ENCODE data around the gene MARVELD2.
"Not testable (repeated sequence)": the region's sequence is repeated elsewhere in the genome, so short reads cannot be mapped to it uniquely, and the experiment has no call there.

MARVELD2 gene

GRCh38 chr5:69414885-69415583 is at the start of gene MARVELD2:
Gene MARVELD2 (plus strand): TSS chr5:69415116. CDS start chr5:69419386, 4,270 bp downstream.
- peak; percentile 60 for DNase-seq

DNA sequence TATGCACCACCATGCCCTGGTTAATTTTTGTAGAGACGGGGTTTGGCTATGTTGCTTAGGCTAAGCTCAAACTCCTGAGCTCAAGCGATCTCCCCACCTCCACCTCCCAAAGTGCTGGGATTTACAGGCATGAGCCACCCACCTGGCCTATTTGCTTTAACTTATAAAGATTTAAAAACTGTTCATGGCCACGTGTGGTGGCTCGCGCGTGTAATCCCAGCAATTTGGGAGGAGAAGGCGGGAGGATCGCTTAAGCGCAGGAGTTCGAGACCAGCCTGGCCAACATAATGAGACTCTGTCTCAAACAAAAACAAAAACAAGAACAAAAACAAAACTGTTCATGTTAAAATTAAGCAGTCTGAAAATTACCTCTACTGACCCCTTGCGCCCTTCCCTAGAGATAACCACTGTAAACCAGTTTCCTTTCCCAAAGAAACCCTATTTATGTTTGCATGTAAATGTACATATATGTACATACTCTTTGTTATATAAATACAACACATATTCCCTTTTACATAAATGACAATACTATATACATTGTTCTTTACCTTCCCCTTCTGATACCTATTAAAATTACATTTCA is 47.1 kb upstream of the MARVELD2 start:
- no peak for DNase-seq

DNA sequence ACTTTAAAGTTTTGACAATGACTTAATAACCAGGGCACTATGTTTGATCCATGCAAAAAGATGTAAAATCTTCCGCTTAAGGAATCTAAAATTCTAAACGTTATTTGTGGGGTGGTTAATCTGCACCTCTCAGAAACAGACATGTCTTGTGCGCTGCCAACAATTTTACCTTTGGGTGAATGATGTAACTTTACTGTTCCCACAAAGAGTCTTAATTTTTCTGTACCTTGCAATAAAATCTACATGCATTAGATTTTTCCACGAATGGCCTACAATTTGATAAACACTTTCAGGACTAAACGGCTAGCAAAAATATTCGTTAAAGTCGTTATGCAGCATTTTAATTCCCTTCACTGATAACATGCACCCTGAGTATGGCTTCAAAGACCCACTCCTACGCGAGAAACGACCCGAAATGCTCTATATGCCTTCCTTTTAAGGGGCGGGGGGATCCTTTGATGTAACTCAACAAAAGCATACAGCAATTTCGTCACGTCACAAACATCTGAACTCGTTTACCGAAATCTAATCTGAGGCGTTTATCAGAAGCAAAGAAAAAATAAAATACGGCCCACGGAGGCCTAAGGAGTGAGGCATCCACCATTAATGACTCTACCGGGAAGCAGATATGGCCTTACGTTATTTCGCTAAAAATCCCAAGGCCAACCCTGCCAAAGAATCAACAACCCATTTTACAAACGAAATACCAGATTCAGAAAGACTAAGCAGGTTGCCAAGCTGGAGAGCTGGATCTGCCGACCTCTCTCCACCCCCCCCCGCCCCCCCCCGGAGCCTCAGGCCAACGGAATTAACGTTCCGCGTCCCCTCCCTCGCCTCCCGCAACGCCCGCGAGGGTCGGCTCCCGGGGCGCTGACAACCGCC is 46.2 kb upstream of the MARVELD2 start:
- DNase-seq: peak; percentile 27

DNA sequence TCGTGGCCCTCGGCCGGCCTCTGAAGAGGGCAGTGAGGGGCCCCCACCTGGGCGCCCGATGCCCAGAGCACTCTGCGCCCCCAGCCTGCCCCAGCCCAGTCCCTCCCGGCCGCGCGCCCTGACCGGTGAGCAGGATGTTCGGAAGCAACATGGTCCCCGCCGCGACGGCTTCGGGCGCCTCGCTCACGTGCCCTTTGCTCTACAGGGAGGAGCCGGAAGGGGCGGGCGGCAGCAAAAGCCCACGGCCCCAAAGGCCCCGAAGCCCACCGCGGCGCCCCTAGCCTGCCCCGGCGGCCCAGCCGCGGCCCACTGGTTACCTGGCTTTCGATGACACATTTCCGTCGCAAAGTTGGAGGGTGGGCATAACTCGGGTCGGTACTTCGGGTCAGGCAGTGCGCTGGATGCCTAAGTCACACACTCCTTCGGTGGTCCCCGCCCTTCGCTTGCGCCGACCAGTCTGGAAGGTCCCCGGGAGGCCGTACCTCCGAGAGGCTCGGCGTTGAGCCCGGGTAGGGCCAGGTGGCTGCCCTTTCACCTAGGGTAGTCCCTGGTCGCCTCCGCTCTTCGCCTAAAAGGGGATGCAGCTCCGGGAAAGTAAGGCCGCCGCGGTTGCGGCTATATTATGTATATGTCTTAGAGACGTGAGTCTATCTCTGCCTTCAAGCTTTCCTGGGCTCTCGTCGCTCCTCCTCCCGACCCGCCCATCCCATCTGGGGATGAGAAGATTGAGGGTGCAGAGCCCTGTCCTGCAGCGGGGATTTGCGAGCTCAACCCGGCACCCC is 45.4 kb upstream of the MARVELD2 start, which contains the start of the genes AK6, RAD17 and TAF9:
Gene AK6 (minus strand): TSS at position 181 of the 782 bp plus-strand sequence. CDS start 30 bp downstream, at position 151.
Gene RAD17 (plus strand): TSS at position 479 of the 782 bp plus-strand sequence. CDS start 2,391 bp downstream, outside the sequence.
Gene TAF9 (minus strand): TSS at position 181 of the 782 bp plus-strand sequence. CDS start 3,783 bp downstream, outside the sequence.
- DNase-seq: peak; percentile 91

DNA sequence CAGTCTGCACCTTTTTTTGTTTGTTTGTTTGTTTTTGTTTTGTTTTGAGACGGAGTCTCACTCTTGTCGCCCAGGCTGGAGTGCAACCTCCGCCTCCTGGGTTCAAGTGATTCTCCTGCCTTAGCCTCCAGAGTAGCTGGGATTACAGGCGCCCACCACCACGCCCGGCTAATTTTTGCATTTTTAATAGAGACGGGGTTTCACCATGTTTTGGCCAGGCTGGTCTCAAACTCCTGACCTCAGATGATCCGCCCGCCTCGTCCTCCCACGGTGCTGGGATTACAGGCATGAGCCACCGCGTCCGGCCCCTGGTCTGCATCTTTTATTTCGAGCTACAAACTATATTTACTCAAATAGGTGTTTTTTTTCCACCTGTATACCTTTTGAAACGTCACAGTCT is 44.6 kb upstream of the MARVELD2 start:
- DNase-seq: not testable (repeated sequence)

DNA sequence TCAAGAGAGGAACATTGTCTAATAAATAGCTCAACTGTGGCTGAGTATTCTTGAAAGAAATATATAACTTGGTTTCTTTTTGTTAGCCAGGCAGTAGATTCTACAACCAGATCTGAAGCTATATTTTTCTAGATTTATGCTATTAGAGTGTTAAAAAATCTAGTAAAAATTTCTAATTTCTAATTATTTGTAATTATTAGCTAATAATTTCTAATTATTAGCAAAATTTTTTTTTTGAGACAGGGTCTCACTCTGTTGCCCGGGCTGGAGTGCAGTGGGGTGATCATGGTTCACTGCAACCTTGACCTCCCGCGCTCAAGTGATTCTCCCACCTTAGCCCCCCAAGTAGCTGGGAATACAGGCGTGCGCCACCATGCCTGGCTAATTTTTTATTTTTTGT is 42.5 kb upstream of the MARVELD2 start:
- DNase-seq: no peak

DNA sequence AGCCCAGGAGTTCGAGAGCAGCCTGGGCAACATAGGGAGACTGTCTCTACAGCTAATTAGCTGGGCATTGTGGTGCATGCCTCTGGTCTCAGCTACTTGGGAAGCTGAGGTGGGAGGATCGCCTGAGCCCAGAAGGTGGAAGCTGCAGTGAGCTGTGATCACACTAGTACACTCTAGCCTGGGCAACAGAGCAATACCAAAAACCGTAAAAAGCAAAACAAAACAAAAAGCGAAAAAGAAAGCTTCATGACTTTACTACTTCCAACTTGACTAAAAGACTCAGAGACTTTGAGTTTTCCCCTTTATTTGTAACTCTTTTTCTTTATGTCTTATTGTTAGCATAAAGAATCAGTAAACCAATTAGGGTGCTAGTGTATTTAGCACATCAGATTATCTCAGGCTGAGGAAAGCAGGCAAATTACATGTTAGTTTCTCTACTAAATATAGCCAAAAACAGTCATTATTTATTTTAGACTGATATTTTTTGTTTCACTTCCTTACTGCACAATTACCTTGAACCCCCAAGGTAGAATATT is 39.9 kb upstream of the MARVELD2 start:
- DNase-seq: no peak

- no peak for DNase-seq
Observed at GRCh38 chr5:69378376-69378775, 36.5 kb upstream of the MARVELD2 start.

DNA sequence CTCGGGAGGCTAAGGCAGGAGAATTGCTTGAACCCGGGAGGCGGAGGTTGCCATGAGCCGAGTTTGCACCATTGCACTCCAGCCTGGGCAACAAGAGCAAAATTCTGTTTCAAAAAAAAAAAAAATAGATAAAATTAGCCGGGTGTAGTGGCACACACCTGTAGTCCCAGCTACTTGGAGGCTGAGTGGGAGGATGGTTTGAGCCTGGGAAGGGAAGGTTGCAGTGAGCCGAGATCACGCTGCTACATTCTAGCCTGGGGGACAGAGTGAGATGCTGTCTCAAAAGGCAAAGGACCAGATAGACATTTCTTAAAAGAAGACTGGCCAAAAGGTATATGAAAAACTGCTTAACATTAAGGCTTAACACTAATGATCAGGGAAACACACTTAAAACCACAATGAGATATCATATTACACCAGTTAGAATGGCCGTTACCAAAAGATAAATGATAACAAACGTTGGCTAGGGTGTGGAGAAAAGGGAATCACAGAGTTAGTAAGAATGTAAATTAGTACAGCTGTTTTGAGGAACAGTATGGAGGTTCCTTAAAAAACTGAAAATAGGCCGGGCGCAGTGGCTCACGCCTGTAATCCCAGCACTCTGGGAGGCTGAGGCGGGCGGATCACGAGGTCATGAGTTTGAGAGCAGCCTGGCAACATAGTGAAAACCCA is 10.1 kb upstream of the MARVELD2 start:
- DNase-seq: no peak

DNA sequence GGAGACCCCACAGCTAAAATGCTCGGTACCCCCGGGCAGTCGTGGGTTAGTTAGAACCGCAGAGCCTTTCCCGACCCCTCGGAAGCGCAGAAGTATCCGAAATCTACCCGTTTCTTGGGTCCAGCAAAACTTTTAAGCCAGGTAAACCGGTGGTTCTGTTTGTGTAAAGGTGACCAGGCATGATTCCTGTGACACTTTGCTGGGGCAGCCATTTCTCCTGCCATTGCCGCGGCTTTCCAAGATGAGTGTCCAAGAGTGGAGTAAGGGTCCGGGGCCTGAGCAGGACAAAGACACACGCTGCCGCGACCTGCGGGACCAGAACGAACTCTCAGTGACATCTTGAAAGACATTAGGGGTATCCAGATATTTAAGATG is 655 bp downstream of the MARVELD2 start:
- DNase-seq: no peak

DNA sequence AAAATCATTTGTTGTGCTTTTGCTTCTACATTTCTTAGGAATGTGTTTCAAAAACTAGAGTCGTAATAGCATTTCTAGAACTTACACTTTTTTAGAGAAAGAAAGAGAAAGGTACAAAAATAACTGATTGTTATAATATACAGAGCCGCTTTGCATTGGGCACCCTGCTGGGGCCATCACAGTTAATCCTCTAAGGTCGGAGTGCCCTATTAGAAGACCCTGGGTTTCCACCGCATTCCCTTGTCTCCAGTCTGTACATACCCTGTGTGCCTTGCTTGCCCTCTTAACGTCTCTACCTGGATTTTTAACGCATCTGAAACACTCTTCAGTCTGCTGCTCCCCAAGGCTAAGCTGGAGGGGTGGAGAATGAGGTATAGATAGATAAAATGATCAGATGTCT is 1.3 kb downstream of the MARVELD2 start:
- no peak for DNase-seq

- no peak for DNase-seq
Observed at GRCh38 chr5:69416699-69417098, 1.8 kb downstream of the MARVELD2 start.

DNA sequence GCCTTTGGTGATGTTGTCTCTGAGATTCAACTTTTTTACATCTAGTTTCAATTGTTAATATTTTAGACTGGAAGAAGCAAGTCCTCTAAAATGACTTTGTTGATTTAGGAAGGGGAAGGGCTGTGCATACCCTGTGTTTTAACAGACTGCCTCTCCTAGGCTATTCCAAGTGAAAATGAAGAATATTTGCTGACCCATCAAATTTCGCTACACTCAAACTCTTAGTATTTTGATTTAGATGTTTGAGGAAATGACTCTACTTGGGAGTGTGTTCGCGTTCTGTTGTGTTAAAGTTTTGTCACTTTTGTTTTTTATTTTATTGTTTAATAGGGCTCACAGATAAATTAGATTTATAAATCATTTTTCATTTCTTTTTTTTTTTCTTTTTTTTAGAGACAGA is 3.6 kb downstream of the MARVELD2 start:
- DNase-seq: no peak

- no peak for DNase-seq
Observed at GRCh38 chr5:69431424-69432303, 16.7 kb downstream of the MARVELD2 start.

DNA sequence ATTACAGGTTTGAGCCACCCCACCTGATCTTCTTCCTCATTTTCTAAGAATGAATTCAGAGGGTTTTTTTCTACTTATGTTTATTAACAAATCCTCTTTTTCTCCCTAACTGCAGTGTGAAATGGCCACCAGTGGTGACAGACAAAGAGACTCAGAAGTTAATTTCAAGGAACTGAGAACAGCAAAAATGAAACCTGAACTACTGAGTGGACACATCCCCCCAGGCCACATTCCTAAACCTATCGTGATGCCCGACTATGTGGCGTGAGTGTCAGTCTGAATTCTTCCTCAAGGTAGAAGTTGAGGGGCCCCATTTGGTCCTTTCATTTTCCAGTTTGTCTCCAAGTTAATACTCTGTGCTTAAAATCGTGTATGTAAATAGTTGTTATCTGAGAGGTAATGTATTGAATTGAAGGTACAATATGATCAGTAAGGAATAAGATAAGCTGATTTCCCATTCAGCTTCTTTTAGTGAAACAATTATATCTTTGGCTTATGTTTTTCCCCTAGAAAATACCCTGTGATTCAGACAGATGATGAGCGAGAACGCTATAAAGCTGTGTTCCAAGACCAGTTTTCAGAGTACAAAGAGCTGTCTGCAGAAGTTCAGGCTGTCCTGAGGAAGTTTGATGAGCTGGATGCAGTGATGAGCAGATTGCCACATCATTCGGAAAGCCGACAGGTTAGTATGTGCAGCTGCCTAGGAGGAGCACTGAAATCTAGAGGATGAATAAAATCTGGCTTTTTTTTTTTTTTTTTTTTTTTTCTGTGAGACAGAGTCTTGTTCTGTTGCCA is 17.7 kb downstream of the MARVELD2 start:
- peak; percentile 36 for DNase-seq

DNA sequence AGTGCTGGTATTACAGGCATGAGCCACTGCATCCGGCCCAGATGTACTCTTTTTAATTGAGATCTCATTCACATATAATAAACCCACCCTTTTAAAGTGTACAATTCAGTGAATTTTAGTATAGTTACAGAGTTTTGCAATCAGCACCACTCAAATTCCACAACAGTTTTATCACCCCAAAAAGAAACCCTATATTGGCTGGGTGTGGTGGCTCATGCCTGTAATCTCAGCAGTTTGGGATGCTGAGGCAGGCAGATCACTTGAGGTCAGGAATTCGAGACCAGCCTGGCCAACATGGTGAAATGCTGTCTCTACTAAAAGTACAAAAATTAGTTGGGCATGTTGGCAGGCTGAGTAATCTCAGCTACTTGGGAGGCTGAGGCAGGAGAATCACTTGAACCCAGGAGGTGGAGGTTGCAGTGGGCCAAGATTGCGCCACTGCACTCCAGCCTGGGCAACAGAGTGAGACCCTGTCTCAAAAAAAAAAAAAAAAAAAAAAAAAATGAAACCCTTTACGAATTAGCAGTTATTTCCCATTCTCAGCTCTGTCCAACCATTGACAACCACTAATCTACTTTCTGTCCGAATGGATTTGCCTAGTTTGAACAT is 20.5 kb downstream of the MARVELD2 start:
- not testable (repeated sequence) for DNase-seq

DNA sequence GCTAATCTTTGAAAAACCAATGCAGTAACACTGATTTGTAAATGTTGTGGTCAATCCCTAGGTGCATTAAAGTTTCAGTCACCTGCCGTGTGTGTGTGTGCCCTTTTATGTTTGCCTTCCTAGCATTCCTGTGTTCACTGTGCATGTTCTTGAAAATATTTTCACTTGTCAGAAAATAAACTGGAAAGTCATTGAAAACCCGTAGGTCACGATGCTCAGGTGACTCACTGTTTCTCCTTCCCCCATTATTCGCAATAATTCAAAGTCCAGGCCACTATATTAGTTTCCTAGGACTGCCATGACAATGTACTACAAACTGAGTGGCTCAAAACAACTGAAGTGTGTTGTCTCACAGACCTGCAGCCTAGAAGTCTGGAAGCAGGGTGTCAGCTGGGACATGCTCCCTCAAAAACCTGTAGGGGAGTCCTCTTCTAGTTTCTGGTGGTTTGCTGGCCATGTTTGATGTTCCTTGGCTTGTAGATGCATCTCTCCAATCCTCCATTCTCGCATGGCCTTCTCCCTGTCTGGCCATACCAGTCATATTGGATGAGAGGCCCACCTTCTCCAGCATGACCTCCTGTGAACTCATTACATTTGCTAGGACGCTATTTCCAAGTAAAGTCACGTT is 29.3 kb downstream of the MARVELD2 start:
- no peak for DNase-seq

DNA sequence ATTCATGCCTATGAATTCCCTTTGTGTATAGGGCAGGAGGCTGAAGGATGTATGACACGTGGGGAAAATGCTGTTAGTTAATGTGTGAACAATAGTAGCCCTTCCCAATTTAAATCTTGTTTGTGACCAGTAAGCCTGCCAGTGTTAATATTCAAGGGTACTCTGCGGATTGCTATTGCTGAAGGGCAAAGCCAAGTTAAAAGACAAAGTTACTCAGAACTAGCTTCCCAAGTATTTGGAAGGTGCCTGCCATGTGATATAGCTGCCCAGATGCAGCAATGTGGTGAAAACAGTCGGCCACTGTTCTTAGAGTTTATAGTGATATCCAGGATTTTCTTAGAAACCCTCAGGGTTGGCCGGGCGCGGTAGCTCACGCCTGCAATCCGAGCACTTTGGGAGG is 34.6 kb downstream of the MARVELD2 start:
- DNase-seq: no peak

DNA sequence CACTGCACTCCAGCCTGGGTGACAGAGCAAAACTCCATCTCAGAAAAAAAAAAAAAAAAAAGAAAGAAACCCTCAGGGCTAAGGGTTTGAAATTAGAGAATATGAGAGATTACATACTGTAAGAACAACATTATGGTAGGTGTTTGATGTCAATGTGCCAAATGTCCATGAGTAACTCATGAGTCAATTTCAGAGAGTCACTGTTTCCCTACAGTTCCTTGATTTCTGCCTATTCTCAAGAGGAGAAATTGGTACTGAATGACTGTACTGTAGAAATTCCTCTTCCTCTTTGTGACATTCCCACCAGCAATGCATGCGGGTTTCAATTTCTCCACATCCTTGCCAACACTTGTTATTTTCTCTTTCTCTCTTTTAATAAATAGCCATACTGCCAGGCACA is 35.2 kb downstream of the MARVELD2 start:
- DNase-seq: peak; percentile 87
